H7 (cell line): Measurements from ENCODE around the gene CCDC88C. TPM values are rescaled to one million over a fixed set of nuclear protein-coding genes. Genes with fewer than 3 reads are reported as not detected.
"Not testable (repeated sequence)": the region's sequence is repeated elsewhere in the genome, so short reads cannot be mapped to it uniquely, and the experiment has no call there.

Source experiments
- DNase-seq: peaks from one replicate; pipeline ENCODE4 v3.0.0; 2012
- H3K27me3 ChIP-seq: 2 replicates; pipeline ENCODE4 v1.6.0; 2011; ENCODE audit warnings: mild to moderate bottlenecking, low read length; ENCODE audit not compliant: control insufficient read depth, insufficient read depth
- H3K36me3 ChIP-seq: replicated peaks from 2 replicates; pipeline ENCODE4 v1.5.1; 2011; ENCODE audit warnings: low read length; ENCODE audit not compliant: control insufficient read depth, insufficient read depth
- H3K4me3 ChIP-seq: 2 replicates; pipeline ENCODE4 v1.5.1; 2011; ENCODE audit warnings: low read depth, mild to moderate bottlenecking, control low read depth, low read length, moderate library complexity; ENCODE audit not compliant: insufficient read depth
- total RNA-seq: library from RNA; depleted of rRNA; stranded (reverse); fragments of >200 nt; shearing (Covaris generic); gene quantifications from 2 replicates; pipeline ENCODE4 v1.2.3, GENCODE V29; 2014

Gene CCDC88C
- total RNA-seq, 1 experiment from 2014 or later, result 25.2 TPM

DNA sequence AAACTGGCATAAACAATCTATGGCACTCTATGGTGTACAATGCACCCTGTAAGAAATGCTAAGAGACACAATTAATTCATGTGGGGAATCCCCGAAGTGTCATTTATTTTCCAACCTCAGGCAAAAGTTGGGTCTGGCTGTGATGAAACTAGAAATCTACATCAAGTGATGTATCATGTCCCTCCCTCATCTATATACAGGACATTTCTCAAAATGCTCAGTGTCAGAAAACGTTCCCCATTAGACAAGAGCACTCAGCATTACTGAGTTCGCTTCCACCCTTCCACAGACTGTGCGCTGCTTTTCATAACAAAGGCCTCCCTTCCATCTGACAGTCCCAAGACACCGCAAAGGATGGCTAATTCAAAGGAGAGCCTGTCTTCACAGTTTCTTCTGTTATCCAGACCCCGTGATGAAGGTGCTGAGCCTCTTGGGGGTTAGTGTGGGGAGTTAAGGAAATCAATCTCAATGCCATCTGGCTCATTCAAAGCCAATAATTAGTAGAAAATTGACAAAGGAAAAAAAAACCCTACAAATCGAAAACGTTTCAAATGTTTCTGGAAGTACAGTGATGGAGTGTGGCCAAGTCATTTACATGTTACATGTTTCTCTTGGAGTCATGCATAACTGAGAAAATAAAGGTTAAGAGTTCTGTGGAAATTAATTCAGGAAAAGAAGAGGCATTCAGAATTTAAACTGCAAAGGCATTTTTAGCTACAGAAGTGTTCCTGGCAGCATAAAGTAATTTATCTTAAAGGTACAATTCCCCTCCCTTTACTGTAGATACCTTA, 7.5 kb downstream of the CCDC88C start:
- DNase-seq, result no peak
- Histone ChIP-seq H3K4me3 (no peak overlapping the region), H3K27me3 (no peaks in the 10 kb centered on the region), H3K36me3 (peaks cover 3% of the 10 kb centered on the region)

DNA sequence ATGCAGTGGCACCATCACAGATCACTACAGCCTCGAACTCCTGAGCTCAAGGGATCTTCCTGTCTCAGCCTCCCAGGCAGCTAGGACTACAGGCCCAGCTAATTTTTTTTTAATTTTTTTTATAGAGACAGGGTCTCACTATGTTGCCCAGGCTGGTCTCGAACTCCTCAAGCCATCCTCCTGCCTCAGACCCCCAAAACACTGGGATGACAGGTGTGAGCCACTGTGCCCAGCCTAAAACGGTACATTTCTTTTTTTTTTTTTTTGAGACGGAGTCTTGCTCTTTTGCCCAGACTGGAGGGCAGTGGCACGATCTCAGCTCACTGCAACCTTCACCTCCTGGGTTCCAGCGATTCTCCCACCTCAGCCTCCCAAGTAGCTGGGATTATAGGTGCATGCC, 8.4 kb downstream of the CCDC88C start:
- not testable (repeated sequence) for H3K36me3 ChIP-seq, DNase-seq, H3K27me3 ChIP-seq, H3K4me3 ChIP-seq

DNA sequence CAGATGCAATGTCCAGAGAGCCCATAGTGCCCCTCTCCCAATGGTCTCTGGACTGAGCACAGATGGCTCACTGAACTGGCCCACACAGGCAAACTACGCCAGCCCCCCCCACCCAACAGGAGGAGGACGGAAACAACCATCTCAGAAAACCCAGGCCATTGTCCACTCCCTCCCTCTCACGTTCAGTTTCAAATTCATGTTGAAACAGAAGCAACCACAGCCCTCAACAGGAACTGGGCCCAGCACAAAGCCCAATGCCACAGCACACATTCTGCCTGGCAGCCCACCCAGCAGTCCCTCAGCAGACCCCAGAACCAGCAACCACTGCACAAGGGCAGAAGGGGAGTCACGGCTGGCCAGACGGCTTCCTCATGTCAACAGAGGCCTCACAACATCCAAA, 10.6 kb downstream of the CCDC88C start:
- Histone ChIP-seq H3K27me3 (no peaks in the 10 kb centered on the region), H3K4me3 (no peak overlapping the region), H3K36me3 (peaks cover 3% of the 10 kb centered on the region)
- no peak for DNase-seq

DNA sequence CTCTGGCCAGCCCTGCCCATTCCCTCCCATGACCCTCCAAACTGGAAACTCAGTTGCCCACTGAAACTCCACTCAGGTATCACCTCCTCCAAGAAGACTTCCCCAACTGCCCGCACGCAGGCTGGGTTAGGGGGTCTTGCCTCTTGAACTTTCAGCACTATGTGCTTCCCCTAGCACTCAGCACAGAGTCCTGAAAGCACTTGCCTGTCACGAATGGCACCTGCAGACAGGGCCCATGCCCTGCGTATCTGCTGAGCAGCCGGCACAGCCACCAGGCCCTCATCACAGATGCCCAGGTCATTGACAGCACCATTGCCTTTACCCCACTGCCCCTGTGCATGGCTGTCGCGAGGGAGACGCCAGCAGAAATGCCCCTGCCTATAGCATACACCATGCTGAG, 11.2 kb downstream of the CCDC88C start:
- DNase-seq, result no peak
- Histone ChIP-seq H3K36me3 (peaks cover 3% of the 10 kb centered on the region), H3K4me3 (no peak overlapping the region), H3K27me3 (no peaks in the 10 kb centered on the region)

DNA sequence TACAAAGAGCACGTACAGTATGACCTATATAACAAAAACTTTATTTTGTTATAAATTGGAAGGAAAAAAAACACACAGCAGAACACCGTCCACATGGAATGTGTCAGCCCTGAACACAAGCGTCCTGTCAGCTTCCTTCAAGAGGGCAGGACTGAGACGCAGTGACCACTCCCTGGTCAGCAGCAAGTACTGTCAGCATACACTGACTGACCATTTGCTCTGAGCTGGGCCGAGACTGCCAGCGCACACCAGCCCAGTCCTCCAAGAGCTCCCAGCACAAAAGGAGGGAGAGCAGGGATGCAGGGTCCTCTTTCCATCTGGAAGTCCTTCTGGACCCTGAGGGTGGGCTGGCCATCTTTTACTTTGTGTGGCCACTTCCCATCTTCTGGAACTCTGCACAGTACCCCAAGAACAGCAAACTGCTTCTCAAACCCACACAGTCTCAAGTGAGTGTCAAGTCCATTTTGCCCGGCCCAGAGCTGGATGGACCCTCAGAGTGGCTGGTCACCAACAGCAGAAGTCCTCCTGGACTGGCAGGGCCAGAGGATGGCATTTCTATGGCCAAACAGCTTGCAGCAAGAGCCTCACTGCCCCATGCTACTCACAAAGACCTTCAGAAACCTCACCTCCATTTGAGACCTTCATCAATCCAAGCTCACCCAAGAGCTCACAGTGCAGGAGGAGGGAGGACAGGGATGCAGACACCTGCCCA, 11.7 kb downstream of the CCDC88C start:
- DNase-seq, result no peak
- Histone ChIP-seq H3K4me3 (no peak overlapping the region), H3K36me3 (peaks cover 3% of the 10 kb centered on the region)

DNA sequence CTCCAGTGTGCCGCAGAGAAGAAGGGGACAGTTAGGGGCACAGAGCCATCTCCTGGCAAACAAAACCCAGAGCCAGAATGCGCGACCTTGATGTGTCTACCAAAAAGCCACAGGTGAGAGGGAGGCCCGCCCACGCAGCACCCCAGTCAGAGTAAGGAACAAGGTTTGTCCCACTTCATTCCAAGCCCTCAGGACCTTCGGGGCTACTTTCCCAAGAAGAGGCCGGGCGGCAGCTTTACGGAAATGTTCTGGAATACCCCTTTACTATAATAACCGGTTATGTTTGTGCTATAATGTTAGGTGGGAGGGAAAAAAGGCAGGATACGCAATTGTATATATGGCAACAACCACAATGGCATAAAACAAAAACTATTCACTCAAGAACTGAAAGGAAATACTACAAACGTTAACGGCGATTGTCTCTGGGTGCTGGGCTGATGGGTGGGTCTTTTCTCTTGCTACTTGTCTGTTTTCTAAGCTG, 12.3 kb downstream of the CCDC88C start:
- H3K27me3 ChIP-seq, result no peaks in the 10 kb centered on the region
- no peak overlapping the region for H3K4me3 ChIP-seq
- DNase-seq, result no peak
- peaks cover 3% of the 10 kb centered on the region for H3K36me3 ChIP-seq

More for the DNA sequence above, 11.7 kb downstream of the CCDC88C start:
- H3K27me3 ChIP-seq, result no peaks in the 10 kb centered on the region

DNA sequence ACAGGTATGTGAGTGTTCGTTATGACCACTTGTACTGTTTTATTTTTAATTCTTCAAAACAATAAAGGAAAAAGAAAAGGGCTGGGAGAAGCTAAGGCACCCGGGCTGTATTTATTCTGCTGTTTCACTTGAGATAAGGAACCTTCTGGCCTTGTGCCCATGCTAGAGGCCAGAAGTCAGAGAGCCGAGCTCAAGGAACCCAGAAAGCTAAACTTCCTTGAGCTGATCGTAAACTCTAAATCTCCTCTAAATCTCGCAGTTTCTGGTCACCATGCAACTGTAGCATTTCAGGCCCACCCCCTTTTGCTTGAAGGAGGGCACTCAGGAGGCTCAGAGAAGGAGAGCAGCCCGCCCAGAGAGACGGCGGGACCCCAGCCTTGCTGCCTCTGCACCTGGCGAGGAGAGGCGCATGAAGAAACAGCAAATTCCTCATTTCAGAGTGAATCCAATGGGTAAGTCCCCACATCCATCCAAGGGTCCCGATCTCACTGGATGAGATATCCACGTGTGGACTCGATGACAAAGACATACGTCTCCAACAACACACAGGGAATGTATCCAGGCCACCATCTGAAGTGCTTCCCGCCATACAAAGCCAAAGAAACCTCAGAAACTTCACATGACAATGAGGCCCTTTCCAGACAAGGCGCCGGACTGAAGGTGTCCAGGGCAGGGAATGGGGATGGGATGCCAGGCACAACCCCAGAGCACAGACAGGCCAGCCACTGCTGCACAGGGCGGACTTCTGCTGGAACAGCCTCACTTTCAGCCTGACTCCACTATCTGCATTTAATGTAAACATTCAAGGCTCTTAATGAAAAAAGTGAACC, 14.6 kb downstream of the CCDC88C start:
- peak; percentile 41 for DNase-seq
- Histone ChIP-seq H3K4me3 (no peak overlapping the region), H3K36me3 (peaks cover 1% of the 10 kb centered on the region), H3K27me3 (no peaks in the 10 kb centered on the region)

DNA sequence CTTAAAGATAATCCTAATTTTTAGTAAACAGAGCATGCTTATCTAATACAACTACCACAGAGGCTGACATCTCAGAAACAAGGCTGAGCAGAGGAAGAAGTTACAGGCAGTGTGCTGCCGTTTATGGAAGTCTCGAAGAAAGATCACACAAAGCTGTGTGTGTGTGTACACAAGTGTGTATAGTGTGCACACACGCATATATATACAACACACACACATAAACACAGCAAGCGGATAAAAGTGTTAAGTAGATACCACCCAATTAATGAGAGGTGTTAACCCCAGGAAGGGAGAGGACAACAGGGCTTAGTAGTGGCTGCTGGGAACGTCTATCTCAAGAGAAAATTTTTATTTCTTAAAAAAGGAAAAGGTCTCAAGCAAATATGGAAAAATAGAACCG, 15.3 kb downstream of the CCDC88C start:
- no peak overlapping the region for H3K4me3 ChIP-seq
- no peaks in the 10 kb centered on the region; the same call in none of the 2 replicates for H3K36me3 ChIP-seq
- no peak for DNase-seq
- H3K27me3 ChIP-seq, result no peaks in the 10 kb centered on the region

DNA sequence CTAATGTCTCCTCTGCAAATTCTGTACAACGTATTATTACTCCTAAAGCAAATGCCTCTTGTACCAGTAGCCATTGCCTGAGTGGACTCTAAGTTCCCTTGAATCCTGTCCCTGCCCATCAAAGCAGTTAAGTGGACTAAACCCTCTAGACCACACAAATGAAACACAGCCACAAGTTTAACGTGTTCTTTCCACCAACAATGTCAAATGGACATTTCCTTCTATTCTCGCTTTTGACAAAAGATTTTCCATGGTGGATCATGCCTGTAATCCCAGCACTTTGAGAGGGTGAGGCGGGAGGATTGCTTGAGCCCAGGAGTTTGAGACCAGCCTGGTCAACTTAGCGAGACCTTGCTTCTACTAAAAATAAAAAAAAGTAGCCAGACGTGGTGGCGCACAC, 15.9 kb downstream of the CCDC88C start:
- Histone ChIP-seq H3K4me3 (no peak overlapping the region), H3K27me3 (no peaks in the 10 kb centered on the region), H3K36me3 (no peaks in the 10 kb centered on the region; the same call in 1 of the 2 replicates)
- peak; percentile 2 for DNase-seq

DNA sequence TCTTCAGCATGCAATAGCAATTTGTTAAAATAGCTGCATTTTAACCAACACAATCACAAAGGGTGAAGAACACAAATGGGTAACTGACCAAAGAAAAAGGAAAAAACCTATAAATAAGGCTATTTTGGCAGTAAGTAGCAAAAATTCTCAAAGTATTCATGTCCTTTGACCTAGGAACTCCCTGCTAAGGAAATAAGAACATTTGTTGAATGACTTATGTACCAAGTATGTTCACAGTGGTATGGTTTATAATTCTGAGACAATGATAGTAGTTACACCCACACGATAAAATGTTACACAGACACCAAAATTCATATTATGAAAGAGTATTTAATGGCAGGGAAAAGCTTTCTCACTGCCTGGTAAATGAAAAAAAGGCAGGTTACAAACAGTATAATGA, 16.9 kb downstream of the CCDC88C start:
- Histone ChIP-seq H3K36me3 (no peaks in the 10 kb centered on the region; the same call in 1 of the 2 replicates), H3K27me3 (no peaks in the 10 kb centered on the region)
- no peak for DNase-seq

DNA sequence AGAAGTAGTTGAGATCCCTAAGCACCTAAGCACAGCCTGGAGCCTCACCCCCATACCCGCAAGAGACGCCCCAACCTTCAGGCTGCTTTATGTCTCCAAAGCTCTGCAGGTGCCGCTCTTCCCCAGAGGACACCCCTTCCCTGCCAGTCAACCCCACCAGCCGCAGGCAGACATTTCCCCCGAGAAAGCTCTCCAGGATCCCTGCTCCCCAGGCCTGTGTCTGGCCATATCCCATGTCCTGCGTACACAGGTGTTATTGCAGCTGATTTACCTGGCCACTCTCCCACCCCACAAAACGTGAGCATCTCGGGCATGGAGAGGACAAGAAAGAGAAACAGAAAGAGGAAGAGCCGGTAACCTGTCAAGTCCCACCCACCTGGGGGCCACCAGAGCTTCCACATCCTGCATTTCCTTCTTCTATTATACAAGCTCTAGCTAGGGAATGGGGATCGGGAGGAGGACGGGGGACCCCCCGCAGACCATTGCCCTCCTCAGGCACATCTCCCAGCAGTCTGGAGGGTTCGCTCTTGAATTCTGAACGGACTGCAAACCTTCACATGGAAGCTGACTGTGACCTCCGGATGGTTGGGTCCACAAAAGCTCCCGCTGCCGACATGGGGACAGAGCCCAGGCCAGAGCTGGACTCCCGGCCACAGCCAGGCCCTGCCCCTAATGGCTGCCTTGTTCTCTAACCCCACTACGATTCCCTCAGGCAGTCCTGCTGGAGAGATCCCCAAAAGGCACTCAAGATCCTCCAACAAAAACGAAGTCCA, 17.6 kb downstream of the CCDC88C start:
- H3K36me3 ChIP-seq, result no peaks in the 10 kb centered on the region
- peak; percentile 80 for DNase-seq
- H3K4me3 ChIP-seq, result no peak overlapping the region
- no peaks in the 10 kb centered on the region for H3K27me3 ChIP-seq

More for the DNA sequence above, 16.9 kb downstream of the CCDC88C start:
- H3K4me3 ChIP-seq, result no peak overlapping the region

DNA sequence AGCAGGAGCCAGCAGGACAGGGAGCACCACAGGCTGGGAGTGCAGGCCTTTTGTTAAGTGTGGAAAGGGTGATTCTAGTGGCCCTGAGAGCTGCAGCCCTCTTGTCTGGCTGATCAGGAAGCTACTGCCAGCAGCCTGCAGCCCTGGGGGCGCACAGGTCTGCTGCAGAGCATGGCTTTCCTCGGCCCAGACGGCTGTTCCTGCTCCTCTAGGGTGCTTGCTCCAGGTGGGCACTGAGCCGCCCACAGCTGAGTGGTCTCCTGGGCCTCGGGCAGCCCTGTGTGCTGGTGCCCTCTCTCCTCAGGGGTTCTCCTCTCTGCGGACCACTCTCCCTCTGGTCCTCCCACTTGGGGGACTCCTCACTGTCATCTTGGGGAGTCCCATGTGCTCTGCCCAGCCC, 18.9 kb downstream of the CCDC88C start:
- no peaks in the 10 kb centered on the region for H3K27me3 ChIP-seq
- peak; percentile 55 for DNase-seq

DNA sequence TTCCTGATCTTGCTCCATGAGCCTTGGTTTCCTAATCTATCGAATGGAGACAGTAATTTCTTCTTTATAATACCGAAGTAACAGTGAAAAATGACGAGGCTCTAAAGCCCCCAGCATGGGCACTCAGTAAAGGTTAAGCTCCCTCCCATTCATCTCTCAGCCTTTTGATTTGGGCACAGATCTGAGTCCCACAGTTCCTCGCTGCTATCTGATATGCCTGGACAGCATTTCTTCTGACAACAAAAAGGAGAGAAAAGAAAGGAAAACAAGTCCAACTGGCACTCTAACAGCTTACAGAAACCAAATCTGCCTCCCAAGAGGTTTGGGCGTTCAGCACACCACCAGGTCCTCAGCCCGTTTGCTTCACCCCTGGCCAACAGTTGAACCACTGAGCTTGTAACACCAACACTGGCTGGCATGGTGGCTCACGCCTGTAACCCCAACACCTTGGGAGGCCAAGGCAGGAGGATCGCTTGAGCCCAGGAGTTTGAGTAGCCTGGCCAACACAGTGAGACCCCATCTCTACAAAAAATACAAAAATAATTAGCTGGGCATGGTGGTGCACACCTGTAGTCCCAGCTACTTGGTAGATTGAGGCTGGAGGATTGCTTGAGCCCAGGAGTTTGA, 19.5 kb downstream of the CCDC88C start:
- no peak for DNase-seq
- no peaks in the 10 kb centered on the region for H3K36me3 ChIP-seq
- no peak overlapping the region for H3K4me3 ChIP-seq
- no peaks in the 10 kb centered on the region for H3K27me3 ChIP-seq

More for the DNA sequence above, 18.9 kb downstream of the CCDC88C start:
- Histone ChIP-seq H3K4me3 (no peak overlapping the region), H3K36me3 (no peaks in the 10 kb centered on the region)
